ENCODE measurements around the gene S100A2.
"Not testable (repeated sequence)": the region's sequence is repeated elsewhere in the genome, so short reads cannot be mapped to it uniquely, and the experiment has no call there.

Gene S100A2

DNA sequence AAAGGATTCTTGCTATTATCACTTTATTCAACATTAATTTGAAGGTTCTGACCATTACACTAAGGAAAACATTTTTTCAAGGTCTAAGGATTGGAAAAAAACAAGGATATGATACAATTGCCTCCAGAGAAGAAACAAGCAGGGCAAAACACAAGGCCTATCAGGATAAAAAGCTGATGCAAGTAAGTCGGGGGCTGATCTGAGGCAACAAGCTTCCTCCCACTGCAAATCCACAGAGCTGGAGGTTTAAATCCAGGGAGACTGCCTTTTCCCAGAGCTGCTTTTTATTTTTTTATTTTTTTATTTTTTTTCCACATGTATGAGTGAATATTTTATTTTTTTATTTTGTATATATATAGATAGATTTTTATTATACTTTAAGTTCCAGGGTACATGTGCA is 19.4 kb upstream of the S100A2 start:
- Histone ChIP-seq H2BK120ac (ENCODE audit: low read depth, low read length) (no peak overlapping the region), H2AFZ (ENCODE audit: low read length) (no peak overlapping the region), H2BK12ac (ENCODE audit: low read length) (no peak overlapping the region), H3K14ac (ENCODE audit: low read length) (no peak overlapping the region), H3K79me1 (ENCODE audit: low read depth, low read length) (no peaks in the 10 kb centered on the region), H3K27me3 (ENCODE audit: control insufficient read depth in 3 of 3, insufficient read depth in 3 of 3, low read depth in 1 of 3, low read length in 3 of 3) (no peaks in the 10 kb centered on the region), H2AK5ac (ENCODE audit: low read depth, low read length) (no peak overlapping the region), H3K27ac (replicated peaks; ENCODE audit: low read length) (no peak overlapping the region), H3K4ac (ENCODE audit: low read length) (no peak overlapping the region), H3K4me3 (ENCODE audit: low read length in 2 of 2) (no peak overlapping the region), H3K23ac (ENCODE audit: low read depth, low read length, poor library complexity) (no peak overlapping the region), H3K9ac (ENCODE audit: low read depth, low read length, poor library complexity) (no peak overlapping the region), H4K8ac (ENCODE audit: low read depth, low read length) (no peak overlapping the region), H3K18ac (ENCODE audit: low read length) (no peak overlapping the region), H3K36me3 (replicated peaks in 1 of 2; ENCODE audit: control insufficient read depth in 2 of 2, insufficient read depth in 2 of 2, low read length in 2 of 2) (no peaks in the 10 kb centered on the region), H3K4me1 (ENCODE audit: control insufficient read depth in 2 of 2, insufficient read depth in 1 of 2, low read depth in 1 of 2, low read length in 2 of 2) (peaks cover 3 to 4% of the 10 kb centered on the region in 2 donors), H2BK15ac (ENCODE audit: low read length) (no peak overlapping the region), H2BK5ac (ENCODE audit: low read length) (no peak overlapping the region), H3K9me3 (replicated peaks in 1 of 2; ENCODE audit: control insufficient read depth in 2 of 2, insufficient read depth in 1 of 2, low read depth in 1 of 2, low read length in 2 of 2) (no peaks in the 10 kb centered on the region), H4K91ac (ENCODE audit: low read depth, low read length, poor library complexity) (no peak overlapping the region), H3K4me2 (ENCODE audit: insufficient read depth, low read length, poor library complexity, severe bottlenecking) (no peak overlapping the region)
- no peak for DNase-seq (ENCODE audit: low spot score)
- no CpG with 5 or more reads among the region's 1 CpG for WGBS, 2 donors (ENCODE audit: extremely low coverage in 2 of 2, insufficient read length in 2 of 2, insufficient replicate concordance in 1 of 2)

DNA sequence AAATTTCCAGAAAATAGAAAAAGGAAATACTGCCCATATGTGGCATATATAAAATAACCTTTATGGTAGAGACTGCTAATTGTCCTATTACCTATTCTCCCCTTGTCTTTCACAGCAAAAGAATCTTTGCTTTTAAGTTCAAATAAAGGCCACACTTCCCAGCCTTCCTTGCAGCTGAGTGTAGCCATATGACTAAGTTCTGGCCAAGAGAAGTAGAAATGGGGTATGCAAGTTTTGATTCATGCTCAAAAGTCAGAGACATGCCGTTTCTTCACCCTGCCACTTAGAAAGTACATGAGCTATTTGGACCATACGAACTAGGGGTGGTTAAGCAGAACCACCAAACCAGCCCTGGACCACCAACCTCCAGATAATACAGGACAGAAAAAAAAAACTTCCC is 18.3 kb upstream of the S100A2 start:
- Histone ChIP-seq H3K36me3 (replicated peaks in 1 of 2; ENCODE audit: control insufficient read depth in 2 of 2, insufficient read depth in 2 of 2, low read length in 2 of 2) (no peaks in the 10 kb centered on the region), H3K4ac (ENCODE audit: low read length) (no peak overlapping the region), H2BK12ac (ENCODE audit: low read length) (no peak overlapping the region), H4K91ac (ENCODE audit: low read depth, low read length, poor library complexity) (no peak overlapping the region), H2AFZ (ENCODE audit: low read length) (peak overlapping the region; percentile 23), H3K18ac (ENCODE audit: low read length) (no peak overlapping the region), H2BK120ac (ENCODE audit: low read depth, low read length) (no peak overlapping the region), H3K27me3 (ENCODE audit: control insufficient read depth in 3 of 3, insufficient read depth in 3 of 3, low read depth in 1 of 3, low read length in 3 of 3) (no peaks in the 10 kb centered on the region), H3K27ac (replicated peaks; ENCODE audit: low read length) (no peak overlapping the region), H3K4me2 (ENCODE audit: insufficient read depth, low read length, poor library complexity, severe bottlenecking) (no peak overlapping the region), H3K23ac (ENCODE audit: low read depth, low read length, poor library complexity) (no peak overlapping the region), H3K9ac (ENCODE audit: low read depth, low read length, poor library complexity) (no peak overlapping the region), H4K8ac (ENCODE audit: low read depth, low read length) (no peak overlapping the region), H2BK5ac (ENCODE audit: low read length) (no peak overlapping the region), H3K4me1 (ENCODE audit: control insufficient read depth in 2 of 2, insufficient read depth in 1 of 2, low read depth in 1 of 2, low read length in 2 of 2) (peaks cover 5 to 7% of the 10 kb centered on the region in 2 donors), H3K79me1 (ENCODE audit: low read depth, low read length) (no peaks in the 10 kb centered on the region), H3K14ac (ENCODE audit: low read length) (no peak overlapping the region), H3K4me3 (ENCODE audit: low read length in 2 of 2) (no peak overlapping the region), H3K9me3 (replicated peaks in 1 of 2; ENCODE audit: control insufficient read depth in 2 of 2, insufficient read depth in 1 of 2, low read depth in 1 of 2, low read length in 2 of 2) (no peaks in the 10 kb centered on the region), H2AK5ac (ENCODE audit: low read depth, low read length) (no peak overlapping the region), H2BK15ac (ENCODE audit: low read length) (no peak overlapping the region)
- DNase-seq (ENCODE audit: low spot score) = no peak
- no CpG with 5 or more reads among the region's 2 CpGs for whole genome bisulfite sequencing, 2 donors (ENCODE audit: extremely low coverage in 2 of 2, insufficient read length in 2 of 2, insufficient replicate concordance in 1 of 2)

DNA sequence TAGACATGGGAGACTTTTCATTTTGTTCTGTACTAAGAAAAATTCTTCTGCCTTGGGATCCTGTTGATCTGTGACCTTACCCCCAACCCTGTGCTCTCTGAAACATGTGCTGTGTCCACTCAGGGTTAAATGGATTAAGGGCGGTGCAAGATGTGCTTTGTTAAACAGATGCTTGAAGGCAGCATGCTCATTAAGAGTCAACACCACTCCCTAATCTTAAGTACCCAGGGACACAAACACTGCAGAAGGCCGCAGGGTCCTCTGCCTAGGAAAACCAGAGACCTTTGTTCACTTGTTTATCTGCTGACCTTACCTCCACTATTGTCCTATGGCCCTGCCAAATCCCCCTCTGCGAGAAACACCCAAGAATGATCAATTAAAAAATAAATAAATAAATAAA is 17.9 kb upstream of the S100A2 start:
- not testable (repeated sequence) for H3K4me2 ChIP-seq (ENCODE audit: insufficient read depth, low read length, poor library complexity, severe bottlenecking); H3K23ac ChIP-seq (ENCODE audit: low read depth, low read length, poor library complexity); H3K9me3 ChIP-seq (replicated peaks in 1 of 2; ENCODE audit: control insufficient read depth in 2 of 2, insufficient read depth in 1 of 2, low read depth in 1 of 2, low read length in 2 of 2); H3K18ac ChIP-seq (ENCODE audit: low read length); H3K4ac ChIP-seq (ENCODE audit: low read length); H3K9ac ChIP-seq (ENCODE audit: low read depth, low read length, poor library complexity); H3K27me3 ChIP-seq (ENCODE audit: control insufficient read depth in 3 of 3, insufficient read depth in 3 of 3, low read depth in 1 of 3, low read length in 3 of 3); H4K8ac ChIP-seq (ENCODE audit: low read depth, low read length); H3K4me3 ChIP-seq (ENCODE audit: low read length in 2 of 2); H2BK15ac ChIP-seq (ENCODE audit: low read length); H2AFZ ChIP-seq (ENCODE audit: low read length); H3K14ac ChIP-seq (ENCODE audit: low read length); H2BK5ac ChIP-seq (ENCODE audit: low read length); H3K27ac ChIP-seq (replicated peaks; ENCODE audit: low read length); H3K79me1 ChIP-seq (ENCODE audit: low read depth, low read length); H2BK12ac ChIP-seq (ENCODE audit: low read length); H4K91ac ChIP-seq (ENCODE audit: low read depth, low read length, poor library complexity); H3K36me3 ChIP-seq (replicated peaks in 1 of 2; ENCODE audit: control insufficient read depth in 2 of 2, insufficient read depth in 2 of 2, low read length in 2 of 2); DNase-seq (ENCODE audit: low spot score); H2AK5ac ChIP-seq (ENCODE audit: low read depth, low read length); H2BK120ac ChIP-seq (ENCODE audit: low read depth, low read length)
- peaks cover 8 to 11% of the 10 kb centered on the region in 2 donors for H3K4me1 ChIP-seq (ENCODE audit: control insufficient read depth in 2 of 2, insufficient read depth in 1 of 2, low read depth in 1 of 2, low read length in 2 of 2)
- no CpG with 5 or more reads among the region's 3 CpGs for WGBS, 2 donors (ENCODE audit: extremely low coverage in 2 of 2, insufficient read length in 2 of 2, insufficient replicate concordance in 1 of 2)

DNA sequence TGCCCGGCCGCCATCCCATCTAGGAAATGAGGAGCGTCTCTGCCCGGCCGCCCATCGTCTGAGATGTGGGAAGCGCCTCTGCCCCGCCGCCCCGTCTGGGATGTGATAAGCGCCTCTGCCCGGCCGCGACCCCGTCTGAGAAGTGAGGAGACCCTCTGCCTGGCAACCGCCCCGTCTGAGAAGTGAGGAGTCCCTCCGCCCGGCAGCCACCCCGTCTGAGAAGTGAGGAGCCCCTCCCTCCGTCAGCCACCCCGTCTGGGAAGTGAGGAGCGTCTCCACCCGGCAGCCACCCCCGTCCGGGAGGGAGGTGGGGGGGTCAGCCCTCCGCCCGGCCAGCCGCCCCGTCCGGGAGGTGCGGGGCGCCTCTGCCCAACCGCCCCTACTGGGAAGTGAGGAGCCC is 17.2 kb upstream of the S100A2 start:
- H3K9me3 ChIP-seq (replicated peaks in 1 of 2; ENCODE audit: control insufficient read depth in 2 of 2, insufficient read depth in 1 of 2, low read depth in 1 of 2, low read length in 2 of 2); H2BK120ac ChIP-seq (ENCODE audit: low read depth, low read length): not testable (repeated sequence)
- WGBS, 2 donors (ENCODE audit: extremely low coverage in 2 of 2, insufficient read length in 2 of 2, insufficient replicate concordance in 1 of 2) = no CpG with 5 or more reads among the region's 34 CpGs

More for the DNA sequence above, 17.2 kb upstream of the S100A2 start:
- not testable (repeated sequence) for H3K27me3 ChIP-seq (ENCODE audit: control insufficient read depth in 3 of 3, insufficient read depth in 3 of 3, low read depth in 1 of 3, low read length in 3 of 3); H2BK15ac ChIP-seq (ENCODE audit: low read length); H3K14ac ChIP-seq (ENCODE audit: low read length); H2BK12ac ChIP-seq (ENCODE audit: low read length); H3K4ac ChIP-seq (ENCODE audit: low read length); H2AFZ ChIP-seq (ENCODE audit: low read length); H3K4me2 ChIP-seq (ENCODE audit: insufficient read depth, low read length, poor library complexity, severe bottlenecking); H4K91ac ChIP-seq (ENCODE audit: low read depth, low read length, poor library complexity); H3K79me1 ChIP-seq (ENCODE audit: low read depth, low read length); H4K8ac ChIP-seq (ENCODE audit: low read depth, low read length); H2AK5ac ChIP-seq (ENCODE audit: low read depth, low read length); H3K23ac ChIP-seq (ENCODE audit: low read depth, low read length, poor library complexity); H3K27ac ChIP-seq (replicated peaks; ENCODE audit: low read length); H3K4me3 ChIP-seq (ENCODE audit: low read length in 2 of 2); H3K18ac ChIP-seq (ENCODE audit: low read length); H2BK5ac ChIP-seq (ENCODE audit: low read length); DNase-seq (ENCODE audit: low spot score); H3K36me3 ChIP-seq (replicated peaks in 1 of 2; ENCODE audit: control insufficient read depth in 2 of 2, insufficient read depth in 2 of 2, low read length in 2 of 2); H3K9ac ChIP-seq (ENCODE audit: low read depth, low read length, poor library complexity)
- peaks cover 10 to 17% of the 10 kb centered on the region in 2 donors for H3K4me1 ChIP-seq (ENCODE audit: control insufficient read depth in 2 of 2, insufficient read depth in 1 of 2, low read depth in 1 of 2, low read length in 2 of 2)

All from neuronal stem cell (in vitro differentiated cells).